ENCODE results near the gene CARD14.

Gene CARD14

DNA sequence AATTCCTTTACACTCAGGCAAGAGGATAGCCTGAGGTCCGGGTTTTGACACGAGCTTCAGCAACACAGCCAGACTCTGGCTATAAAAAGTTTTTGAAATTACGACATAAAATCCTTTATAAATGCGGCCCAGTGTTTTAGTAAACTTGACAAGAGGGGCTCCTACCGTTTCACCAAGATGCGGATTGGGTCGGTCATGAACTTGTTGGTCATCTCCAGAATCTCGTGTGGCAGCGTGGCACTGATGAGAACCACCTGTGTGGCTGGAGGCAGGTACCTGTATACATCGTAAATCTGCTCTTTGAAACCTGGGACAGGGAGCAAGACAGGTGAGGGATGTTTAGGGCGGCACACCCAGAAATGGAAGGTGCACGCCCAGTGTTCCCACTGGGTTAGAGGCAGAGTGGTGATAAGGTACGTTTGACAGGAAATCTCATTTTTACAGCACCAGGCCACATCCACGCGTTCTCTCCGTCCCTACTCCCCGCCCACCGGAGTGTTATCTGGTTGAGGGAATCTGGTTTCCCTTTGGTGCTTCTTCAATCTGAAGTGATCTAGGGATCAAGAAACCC is 30.9 kb upstream of the CARD14 start:
- TF ChIP-seq EZH2phosphoT487 (IDR thresholded peaks at IDR 0.05; ENCODE audit: borderline replicate concordance), result no peak
- TF ChIP-seq, protein P1, sequence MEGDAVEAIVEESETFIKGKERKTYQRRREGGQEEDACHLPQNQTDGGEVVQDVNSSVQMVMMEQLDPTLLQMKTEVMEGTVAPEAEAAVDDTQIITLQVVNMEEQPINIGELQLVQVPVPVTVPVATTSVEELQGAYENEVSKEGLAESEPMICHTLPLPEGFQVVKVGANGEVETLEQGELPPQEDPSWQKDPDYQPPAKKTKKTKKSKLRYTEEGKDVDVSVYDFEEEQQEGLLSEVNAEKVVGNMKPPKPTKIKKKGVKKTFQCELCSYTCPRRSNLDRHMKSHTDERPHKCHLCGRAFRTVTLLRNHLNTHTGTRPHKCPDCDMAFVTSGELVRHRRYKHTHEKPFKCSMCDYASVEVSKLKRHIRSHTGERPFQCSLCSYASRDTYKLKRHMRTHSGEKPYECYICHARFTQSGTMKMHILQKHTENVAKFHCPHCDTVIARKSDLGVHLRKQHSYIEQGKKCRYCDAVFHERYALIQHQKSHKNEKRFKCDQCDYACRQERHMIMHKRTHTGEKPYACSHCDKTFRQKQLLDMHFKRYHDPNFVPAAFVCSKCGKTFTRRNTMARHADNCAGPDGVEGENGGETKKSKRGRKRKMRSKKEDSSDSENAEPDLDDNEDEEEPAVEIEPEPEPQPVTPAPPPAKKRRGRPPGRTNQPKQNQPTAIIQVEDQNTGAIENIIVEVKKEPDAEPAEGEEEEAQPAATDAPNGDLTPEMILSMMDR (conservative IDR thresholded peaks at IDR 0.05; ENCODE audit: low read length), result no peak
- Histone ChIP-seq H3F3A (ENCODE audit: low read depth) (no peaks in the 10 kb centered on the region), H3K9ac (ENCODE audit: low read depth, low read length, poor library complexity, severe bottlenecking) (no peak overlapping the region), H3K27me3 (ENCODE audit: insufficient read depth, low read length, poor library complexity, severe bottlenecking) (no peaks in the 10 kb centered on the region), H2AFZ (ENCODE audit: low read length) (no peak overlapping the region), H3K4me3 (ENCODE audit: low read length, poor library complexity, severe bottlenecking) (no peak overlapping the region), H3K36me3 (ENCODE audit: insufficient read depth, low read length) (peaks cover 98% of the 10 kb centered on the region), H3K79me2 (ENCODE audit: insufficient read depth, low read length) (peaks cover 34% of the 10 kb centered on the region), H3K4me2 (ENCODE audit: low read depth, low read length, poor library complexity, severe bottlenecking) (no peak overlapping the region), H3K9me3 (ENCODE audit: insufficient read depth, low read depth, low read length) (no peaks in the 10 kb centered on the region), H4K20me1 (ENCODE audit: insufficient read depth, low read length, poor library complexity, severe bottlenecking) (peaks cover 28% of the 10 kb centered on the region), H3K9me2 (replicated peaks; ENCODE audit: low read depth, low read length) (no peaks in the 10 kb centered on the region), H3K4me1 (ENCODE audit: insufficient read depth, low read length, poor library complexity, severe bottlenecking) (peaks cover 18% of the 10 kb centered on the region)

DNA sequence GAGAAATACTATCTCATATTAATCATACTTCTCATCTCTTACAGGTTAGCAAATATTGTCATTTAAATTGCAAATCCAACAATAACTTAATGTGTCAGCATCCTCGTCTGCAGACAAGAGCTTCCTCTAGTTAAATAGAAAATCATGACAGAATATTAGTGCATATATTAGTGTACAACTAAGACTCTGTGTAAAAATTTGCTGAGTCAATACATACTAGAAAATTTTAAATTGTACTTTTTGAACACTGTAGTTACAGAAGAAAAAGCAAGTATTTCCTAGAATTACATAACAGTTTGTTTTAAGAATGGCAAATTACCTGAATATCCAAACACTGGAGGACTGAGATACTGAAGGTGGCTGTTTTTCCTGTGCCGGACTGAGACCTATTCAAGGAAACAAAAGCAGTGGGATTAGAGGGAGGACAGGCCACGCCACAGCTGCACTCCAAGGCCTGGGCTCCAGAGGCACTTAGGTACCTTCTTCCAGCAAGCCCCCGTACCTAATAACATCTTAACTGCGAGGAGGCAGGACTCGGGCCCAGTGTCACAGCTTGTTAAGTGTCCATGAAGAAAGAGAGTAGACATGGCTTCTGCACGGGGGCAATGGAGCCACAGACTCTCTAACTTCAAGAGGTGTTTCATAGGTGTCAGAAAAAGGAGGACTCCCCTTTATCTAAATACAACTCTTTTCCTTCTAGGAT is 28.2 kb upstream of the CARD14 start:
- peaks cover 60% of the 10 kb centered on the region for H3K79me2 ChIP-seq (ENCODE audit: insufficient read depth, low read length)
- peaks cover 55% of the 10 kb centered on the region for H4K20me1 ChIP-seq (ENCODE audit: insufficient read depth, low read length, poor library complexity, severe bottlenecking)

DNA sequence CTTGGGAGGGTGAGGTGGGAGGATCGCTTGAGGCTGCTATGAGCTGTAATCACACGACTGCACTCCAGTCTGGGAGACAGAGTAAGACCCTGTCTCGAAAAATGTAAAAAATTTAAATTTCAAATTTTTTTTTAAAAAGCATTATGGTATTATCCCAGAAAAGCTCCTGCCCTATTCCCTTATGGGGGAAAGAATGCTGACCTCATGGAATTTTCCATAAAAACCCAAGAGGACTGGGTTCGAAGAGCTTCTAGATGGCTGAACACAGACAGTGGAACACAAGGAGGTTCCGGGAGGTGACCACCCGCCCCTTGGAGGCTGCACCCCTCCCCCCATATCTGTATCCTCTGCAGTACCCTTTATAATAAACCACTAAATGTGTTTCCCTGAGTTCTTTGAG is 26.9 kb upstream of the CARD14 start:
- H3K9ac ChIP-seq (ENCODE audit: low read depth, low read length, poor library complexity, severe bottlenecking), result peak overlapping the region; percentile 93
- peaks cover 70% of the 10 kb centered on the region for H3K79me2 ChIP-seq (ENCODE audit: insufficient read depth, low read length)
- H3K4me3 ChIP-seq (ENCODE audit: low read length, poor library complexity, severe bottlenecking), result peak overlapping the region; percentile 89
- no peak overlapping the region for H2AFZ ChIP-seq (ENCODE audit: low read length)
- H3K9me2 ChIP-seq (replicated peaks; ENCODE audit: low read depth, low read length), result no peaks in the 10 kb centered on the region
- peaks cover 61% of the 10 kb centered on the region for H3K36me3 ChIP-seq (ENCODE audit: insufficient read depth, low read length)
- peaks cover 43% of the 10 kb centered on the region for H3K4me1 ChIP-seq (ENCODE audit: insufficient read depth, low read length, poor library complexity, severe bottlenecking)
- no peaks in the 10 kb centered on the region for H3K9me3 ChIP-seq (ENCODE audit: insufficient read depth, low read depth, low read length)
- H3F3A ChIP-seq (ENCODE audit: low read depth), result no peaks in the 10 kb centered on the region
- TF ChIP-seq, protein P1 (conservative IDR thresholded peaks at IDR 0.05; ENCODE audit: low read length), result no peak
- no peak for TF ChIP-seq EZH2phosphoT487 (IDR thresholded peaks at IDR 0.05; ENCODE audit: borderline replicate concordance)
- peaks cover 56% of the 10 kb centered on the region for H4K20me1 ChIP-seq (ENCODE audit: insufficient read depth, low read length, poor library complexity, severe bottlenecking)
- H3K4me2 ChIP-seq (ENCODE audit: low read depth, low read length, poor library complexity, severe bottlenecking), result peak overlapping the region; percentile 90
- no peaks in the 10 kb centered on the region for H3K27me3 ChIP-seq (ENCODE audit: insufficient read depth, low read length, poor library complexity, severe bottlenecking)

More for the DNA sequence above, 28.2 kb upstream of the CARD14 start:
- Histone ChIP-seq H3K4me3 (ENCODE audit: low read length, poor library complexity, severe bottlenecking) (no peak overlapping the region), H3K9me2 (replicated peaks; ENCODE audit: low read depth, low read length) (no peaks in the 10 kb centered on the region), H3K27me3 (ENCODE audit: insufficient read depth, low read length, poor library complexity, severe bottlenecking) (no peaks in the 10 kb centered on the region), H3F3A (ENCODE audit: low read depth) (no peaks in the 10 kb centered on the region), H2AFZ (ENCODE audit: low read length) (no peak overlapping the region), H3K4me2 (ENCODE audit: low read depth, low read length, poor library complexity, severe bottlenecking) (peak overlapping the region; percentile 90), H3K4me1 (ENCODE audit: insufficient read depth, low read length, poor library complexity, severe bottlenecking) (peaks cover 43% of the 10 kb centered on the region), H3K9ac (ENCODE audit: low read depth, low read length, poor library complexity, severe bottlenecking) (peak overlapping the region; percentile 93), H3K36me3 (ENCODE audit: insufficient read depth, low read length) (peaks cover 74% of the 10 kb centered on the region), H3K9me3 (ENCODE audit: insufficient read depth, low read depth, low read length) (no peaks in the 10 kb centered on the region)
- no peak for TF ChIP-seq EZH2phosphoT487 (IDR thresholded peaks at IDR 0.05; ENCODE audit: borderline replicate concordance)
- TF ChIP-seq, protein P1 (conservative IDR thresholded peaks at IDR 0.05; ENCODE audit: low read length), result no peak
